Gastrocnemius medialis (tissue), 4 donors: ENCODE measurements around the gene ESPN. TPM values are rescaled to one million over a fixed set of nuclear protein-coding genes. Genes with fewer than 3 reads are reported as not detected.

ENCODE experiments used
- ATAC-seq, 2 donors: fragments of 150-250 bp; one replicate each; pipeline ENCODE4 v1.9.1; 2016
- DNase-seq, 2 donors: peaks; one replicate each; pipeline ENCODE4 v3.0.0-alpha.2; 2019
- H3K27ac ChIP-seq, 4 donors: fragments of 200-600 bp; sonication (generic); 1 replicate in 1 of 4; 2 replicates in 3 of 4; pipeline ENCODE4 v1.5.1; 2016 to 2018; ENCODE audit warnings: mild to moderate bottlenecking in 2 of 4, moderate library complexity in 1 of 4
- H3K27me3 ChIP-seq, 3 donors: fragments of 200-600 bp; sonication (generic) in 2 of 3; 1 replicate in 1 of 3; 2 replicates in 2 of 3; pipeline versions ENCODE4 v1.5.1 to v1.6.0; 2016 to 2019; ENCODE audit warnings: mild to moderate bottlenecking in 1 of 3, moderate library complexity in 1 of 3
- H3K36me3 ChIP-seq, 2 donors: fragments of 200-600 bp; sonication (generic) in 1 of 2; one replicate each; pipeline ENCODE4 v1.5.1; 2017 to 2018
- H3K4me1 ChIP-seq, 2 donors: fragments of 200-600 bp; sonication (generic) in 1 of 2; one replicate each; pipeline ENCODE4 v1.5.1; 2016 to 2017; ENCODE audit warnings: mild to moderate bottlenecking in 2 of 2
- H3K4me3 ChIP-seq, 4 donors: fragments of 200-600 bp; sonication (generic) in 3 of 4; 1 replicate in 1 of 4; 2 replicates in 3 of 4; pipeline ENCODE4 v1.5.1; 2016 to 2019; ENCODE audit warnings: mild to moderate bottlenecking in 2 of 4
- H3K9me3 ChIP-seq, 3 donors: fragments of 200-600 bp; sonication (generic) in 2 of 3; 1 replicate in 1 of 3; 2 replicates in 2 of 3; pipeline ENCODE4 v1.5.1; 2016 to 2019
- POLR2A ChIP-seq, 2 donors: fragments of 450-650 bp; IDR thresholded peaks; one replicate each; pipeline ENCODE4 v1.6.1; 2017; ENCODE audit warnings: antibody characterized with exemption in 2 of 2, mild to moderate bottlenecking in 2 of 2, moderate library complexity in 2 of 2
- in situ Hi-C, 4 donors: fragments of 200-750 bp; cut with MboI; loops; one replicate each; pipeline versions ENCODE4 v1.15.0 to v1.8.0; 2017; ENCODE audit warnings: low sequenced_read_pairs in 4 of 4
- intact Hi-C: fragments of 100-400 bp; cut with DNase I; formaldehyde crosslinking; loops from one replicate; pipeline ENCODE4 v1.15.1; 2023; ENCODE audit warnings: low total_unique reads
- total RNA-seq, 4 donors: library from RNA; depleted of rRNA; stranded (reverse); fragments of >200 nt; gene quantifications; one replicate each; pipeline versions ENCODE4 v1.1.0 to v1.2.3, GENCODE V29; 2016
- TF ChIP-seq, protein P1 (sequence below), 5 experiments: fragments of 450-650 bp in 3 of 5; fragments of 200-600 bp in 2 of 5; sonication (generic) in 2 of 5; IDR thresholded peaks in 4 of 5; conservative IDR thresholded peaks in 1 of 5; 1 replicate in 4 of 5; 2 replicates in 1 of 5; pipeline ENCODE4 v1.5.1; 2016 to 2019; ENCODE audit warnings: antibody characterized with exemption in 5 of 5, mild to moderate bottlenecking in 3 of 5, moderate library complexity in 3 of 5

The ESPN gene
- total RNA-seq, 4 donors from 2014 or later, result 0.41 TPM; not detected in 3

DNA sequence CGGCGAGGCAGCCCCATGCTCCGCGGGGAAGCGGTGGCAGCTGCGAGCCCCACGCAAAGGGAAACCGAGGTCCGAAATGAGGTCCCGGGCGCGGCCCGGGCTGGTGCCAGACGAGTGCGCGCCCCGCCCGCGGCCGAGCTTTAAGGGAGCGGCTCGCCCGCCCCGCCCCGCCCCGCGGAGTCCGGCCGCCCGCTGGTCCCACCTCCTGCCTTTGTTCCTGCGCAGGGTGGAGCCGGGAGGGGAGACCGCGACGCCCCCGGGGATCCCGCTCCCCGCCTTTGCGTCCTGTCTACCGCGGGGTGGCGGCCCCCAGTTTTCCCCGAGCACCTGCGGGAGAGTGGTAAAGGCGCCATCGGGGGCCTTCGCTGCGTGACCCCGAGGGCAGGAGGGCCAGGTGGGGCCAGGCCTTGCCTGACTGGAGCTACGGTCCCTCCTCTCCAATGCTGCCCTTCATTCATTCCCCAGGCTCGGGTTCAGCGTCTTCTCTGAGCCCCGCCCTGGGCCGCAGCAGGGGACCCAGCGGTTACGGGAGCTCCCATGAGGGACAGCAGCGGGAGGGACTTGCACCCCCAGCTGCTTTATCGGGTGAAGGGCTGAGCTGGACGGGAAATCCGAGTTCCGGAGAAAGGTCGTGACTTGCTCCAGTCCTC lies 4.6 kb upstream of the ESPN start, which contains the start of gene HES2:
Gene HES2 (minus strand): TSS at position 116 of the 650 bp plus-strand sequence. CDS start 99 bp downstream, at position 17.
- H3K4me1 ChIP-seq, result peaks cover 17 to 25% of the 10 kb centered on the region in 2 donors
- peak within 1 kb of the TSS; percentile 37 to 57 (median 41) for H3K4me3 ChIP-seq
- no peak within 1 kb of the TSS for H3K27ac ChIP-seq
- TF ChIP-seq, protein P1, sequence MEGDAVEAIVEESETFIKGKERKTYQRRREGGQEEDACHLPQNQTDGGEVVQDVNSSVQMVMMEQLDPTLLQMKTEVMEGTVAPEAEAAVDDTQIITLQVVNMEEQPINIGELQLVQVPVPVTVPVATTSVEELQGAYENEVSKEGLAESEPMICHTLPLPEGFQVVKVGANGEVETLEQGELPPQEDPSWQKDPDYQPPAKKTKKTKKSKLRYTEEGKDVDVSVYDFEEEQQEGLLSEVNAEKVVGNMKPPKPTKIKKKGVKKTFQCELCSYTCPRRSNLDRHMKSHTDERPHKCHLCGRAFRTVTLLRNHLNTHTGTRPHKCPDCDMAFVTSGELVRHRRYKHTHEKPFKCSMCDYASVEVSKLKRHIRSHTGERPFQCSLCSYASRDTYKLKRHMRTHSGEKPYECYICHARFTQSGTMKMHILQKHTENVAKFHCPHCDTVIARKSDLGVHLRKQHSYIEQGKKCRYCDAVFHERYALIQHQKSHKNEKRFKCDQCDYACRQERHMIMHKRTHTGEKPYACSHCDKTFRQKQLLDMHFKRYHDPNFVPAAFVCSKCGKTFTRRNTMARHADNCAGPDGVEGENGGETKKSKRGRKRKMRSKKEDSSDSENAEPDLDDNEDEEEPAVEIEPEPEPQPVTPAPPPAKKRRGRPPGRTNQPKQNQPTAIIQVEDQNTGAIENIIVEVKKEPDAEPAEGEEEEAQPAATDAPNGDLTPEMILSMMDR (IDR thresholded peaks at IDR 0.05 in 4 of 5, conservative IDR thresholded peaks at IDR 0.05 in 1 of 5), result no peak
- TF ChIP-seq POLR2A (IDR thresholded peaks at IDR 0.05), result no peak
- ATAC-seq, result no peak
- intact Hi-C loops, result no loop called here
- no peaks in the 10 kb centered on the region for H3K36me3 ChIP-seq
- H3K9me3 ChIP-seq, result no peaks in the 10 kb centered on the region
- H3K27me3 ChIP-seq, result peaks cover 91 to 97% (median 94%) of the 10 kb centered on the region in 3 donors
- no peak for DNase-seq
- in situ Hi-C loops, result loop anchor here in 1 of 4 donors (25.0 kb wide), 1 partner anchor 183 kb away; the partner anchor contains the start of genes HES3 and ICMT

DNA sequence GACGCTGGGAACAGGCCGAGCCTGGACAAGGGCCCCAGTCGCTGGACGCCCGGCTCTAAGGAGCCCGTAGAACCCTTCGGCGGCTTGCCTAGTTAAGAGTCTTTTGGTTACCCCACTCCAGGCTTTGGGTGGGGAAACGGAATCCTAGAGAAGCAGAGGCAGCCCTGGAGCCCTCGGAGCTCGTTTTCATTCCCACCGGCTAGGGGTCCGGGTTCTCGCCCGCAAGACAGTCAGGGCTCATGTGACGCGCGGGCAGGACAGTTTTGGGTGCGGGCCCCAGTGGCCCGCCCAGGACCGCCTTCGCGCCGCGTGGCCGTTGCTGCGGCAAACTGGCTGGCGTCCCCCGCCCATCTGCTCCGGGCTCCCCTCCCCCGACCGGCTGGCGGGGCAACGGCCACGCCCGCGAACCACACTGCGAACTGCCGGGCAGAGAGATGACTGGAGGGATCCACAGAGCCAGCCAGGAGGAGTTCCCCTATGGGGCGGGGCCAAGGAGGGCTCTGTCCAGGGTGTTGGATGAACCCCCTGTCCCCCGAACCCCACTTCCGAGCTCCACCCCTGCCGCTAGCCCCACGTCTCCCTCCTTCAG lies 4.0 kb upstream of the ESPN start:
- intact Hi-C loops (no loop called here), in situ Hi-C loops (loop anchor here in 1 of 4 donors (25.0 kb wide), 1 partner anchor 183 kb away; the partner anchor contains the start of genes HES3 and ICMT)
- H3K9me3 ChIP-seq, result no peaks in the 10 kb centered on the region
- ATAC-seq, result no peak
- peaks cover 91 to 97% (median 94%) of the 10 kb centered on the region in 3 donors for H3K27me3 ChIP-seq
- H3K27ac ChIP-seq, result no peak overlapping the region
- no peak for DNase-seq
- H3K4me3 ChIP-seq, result peak overlapping the region; percentile 37 to 57 (median 41)
- no peak for TF ChIP-seq POLR2A (IDR thresholded peaks at IDR 0.05)
- TF ChIP-seq, protein P1 (IDR thresholded peaks at IDR 0.05 in 4 of 5, conservative IDR thresholded peaks at IDR 0.05 in 1 of 5), result no peak
- peaks cover 17 to 25% of the 10 kb centered on the region in 2 donors for H3K4me1 ChIP-seq
- H3K36me3 ChIP-seq, result no peaks in the 10 kb centered on the region

DNA sequence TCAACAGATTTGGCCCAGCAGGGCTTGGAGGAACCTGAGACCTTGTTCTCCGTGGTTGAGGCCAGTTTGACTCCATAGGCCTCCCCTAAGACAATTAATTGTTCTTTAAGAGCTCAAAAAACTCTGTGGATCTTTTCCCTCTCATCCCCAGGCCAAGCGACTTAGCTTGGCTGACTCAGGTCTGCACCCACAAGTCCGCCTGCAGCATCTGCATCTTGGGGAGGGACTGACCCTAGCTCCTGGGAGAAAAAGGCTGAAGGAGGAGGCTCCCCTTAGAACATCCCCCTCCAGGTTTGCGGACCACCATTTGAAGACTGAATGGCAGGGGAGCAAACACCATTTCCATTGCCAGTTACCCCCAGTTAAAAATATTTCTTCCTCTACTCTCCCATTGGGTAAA lies 3.3 kb upstream of the ESPN start:
- Histone ChIP-seq H3K27me3 (peaks cover 91 to 97% (median 94%) of the 10 kb centered on the region in 3 donors), H3K4me3 (no peak overlapping the region), H3K4me1 (peaks cover 17 to 25% of the 10 kb centered on the region in 2 donors), H3K27ac (no peak overlapping the region), H3K9me3 (no peaks in the 10 kb centered on the region), H3K36me3 (no peaks in the 10 kb centered on the region)
- no peak for DNase-seq
- in situ Hi-C loops, result loop anchor here in 1 of 4 donors (25.0 kb wide), 1 partner anchor 184 kb away; the partner anchor contains the start of genes HES3 and ICMT
- intact Hi-C loops, result no loop called here
- TF ChIP-seq, protein P1 (IDR thresholded peaks at IDR 0.05 in 4 of 5, conservative IDR thresholded peaks at IDR 0.05 in 1 of 5), result no peak
- no peak for TF ChIP-seq POLR2A (IDR thresholded peaks at IDR 0.05)
- no peak for ATAC-seq

DNA sequence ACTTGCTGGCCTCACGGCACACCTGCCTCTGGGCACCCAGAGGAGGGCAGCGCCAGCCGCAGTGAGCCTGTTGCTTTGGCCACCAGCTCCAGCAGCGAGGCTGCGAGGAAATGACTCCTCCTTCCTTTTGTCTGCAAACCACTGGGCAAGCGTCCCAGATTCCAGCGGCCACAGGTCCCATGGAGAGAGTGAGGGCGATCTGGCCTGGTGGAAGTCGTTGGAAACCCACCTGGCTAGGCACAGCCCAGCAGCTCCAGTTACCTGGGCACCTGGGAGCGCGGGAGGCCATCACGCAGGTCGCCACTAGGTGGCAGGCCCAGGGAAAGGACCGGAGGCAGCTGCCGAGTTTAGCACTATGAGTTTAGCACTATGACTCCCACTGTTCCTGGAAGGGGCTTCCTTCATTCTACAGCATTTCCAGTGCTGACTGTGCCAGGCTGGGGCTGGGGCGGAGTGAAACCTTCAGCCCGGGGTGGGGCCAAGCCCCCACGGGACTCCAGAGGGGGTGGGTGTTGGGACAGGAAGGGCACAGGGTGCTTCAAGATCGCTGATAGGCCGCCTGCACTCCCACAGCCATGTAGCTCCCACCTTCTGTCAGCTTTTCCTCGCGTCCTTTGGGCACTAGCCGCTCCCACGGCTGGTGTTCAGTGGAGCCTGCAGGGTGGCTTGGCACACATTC lies 1.1 kb upstream of the ESPN start:
- no peaks in the 10 kb centered on the region for H3K9me3 ChIP-seq
- DNase-seq (no peak), ATAC-seq (peak; percentile 32 to 59)
- peaks cover 85 to 97% (median 95%) of the 10 kb centered on the region in 3 donors for H3K27me3 ChIP-seq
- no peak overlapping the region for H3K27ac ChIP-seq
- no peaks in the 10 kb centered on the region for H3K36me3 ChIP-seq
- no peak for TF ChIP-seq POLR2A (IDR thresholded peaks at IDR 0.05)
- TF ChIP-seq, protein P1 (IDR thresholded peaks at IDR 0.05 in 4 of 5, conservative IDR thresholded peaks at IDR 0.05 in 1 of 5), result peak in 4 of 5 experiments; percentile 25 to 60 (median 41)
- H3K4me1 ChIP-seq, result peaks cover 17 to 25% of the 10 kb centered on the region in 2 donors
- intact Hi-C loops (no loop called here), in situ Hi-C loops (loop anchor here in 1 of 4 donors (25.0 kb wide), 1 partner anchor 186 kb away; the partner anchor contains the start of genes HES3 and ICMT)
- H3K4me3 ChIP-seq, result no peak overlapping the region
